CD8-positive, alpha-beta memory T cell (primary cell): ENCODE data around the gene SMIM17. TPM values are rescaled to one million over a fixed set of nuclear protein-coding genes. Genes with fewer than 3 reads are reported as not detected.

Experiments used
- CTCF ChIA-PET: fragments of 350-600 bp; sonication (Branson Sonifier 250); formaldehyde crosslinking; loops from one replicate; lab custom pipeline; 2021; ENCODE audit warnings: antibody characterized with exemption; lab: Charles Lee
- POLR2A ChIA-PET: fragments of 350-600 bp; sonication (Branson Sonifier 250); formaldehyde crosslinking; loops from one replicate; lab custom pipeline; 2021; ENCODE audit warnings: antibody characterized with exemption; lab: Charles Lee
- DNase-seq, 5 donors: peaks; one replicate each; pipeline versions ENCODE4 v3.0.0 to v3.0.0-alpha.2; 2020 to 2022; ENCODE audit warnings: mixed read lengths in 1 of 5
- H3K27ac ChIP-seq: one replicate; pipeline ENCODE4 v1.7.0; 2013; ENCODE audit warnings: low read depth, mild to moderate bottlenecking, low read length, moderate library complexity
- H3K27me3 ChIP-seq: 2 replicates; pipeline ENCODE4 v1.7.0; 2013; ENCODE audit warnings: low read length, mild to moderate bottlenecking; ENCODE audit not compliant: insufficient read depth, poor library complexity, severe bottlenecking
- H3K36me3 ChIP-seq: 2 replicates; pipeline ENCODE4 v1.7.0; 2013; ENCODE audit warnings: mild to moderate bottlenecking, low read length, moderate library complexity; ENCODE audit not compliant: insufficient read depth
- H3K4me1 ChIP-seq: 2 replicates; pipeline ENCODE4 v1.7.0; 2013; ENCODE audit warnings: mild to moderate bottlenecking, low read length, moderate library complexity; ENCODE audit not compliant: insufficient read depth
- H3K4me3 ChIP-seq: 2 replicates; pipeline ENCODE4 v1.7.0; 2013; ENCODE audit warnings: mild to moderate bottlenecking, low read length
- H3K9me3 ChIP-seq: 2 replicates; pipeline ENCODE4 v1.7.0; 2013; ENCODE audit warnings: mild to moderate bottlenecking, low read length
- H3K27ac Mint-ChIP-seq, 8 donors: one replicate each; pipeline ENCODE4 v1.8.0; 2020 to 2021; ENCODE audit warnings: mixed read lengths in 8 of 8, mild to moderate bottlenecking in 6 of 8, inconsistent platforms in 3 of 8, moderate library complexity in 3 of 8
- H3K27me3 Mint-ChIP-seq, 2 donors: one replicate each; pipeline ENCODE4 v1.8.0; 2020 to 2021; ENCODE audit warnings: mixed read lengths in 2 of 2, mild to moderate bottlenecking in 1 of 2, moderate library complexity in 1 of 2
- H3K36me3 Mint-ChIP-seq, 3 donors: one replicate each; pipeline ENCODE4 v1.8.0; 2020 to 2021; ENCODE audit warnings: mixed read lengths in 3 of 3, inconsistent platforms in 1 of 3, mild to moderate bottlenecking in 1 of 3
- H3K4me1 Mint-ChIP-seq, 3 donors: one replicate each; pipeline ENCODE4 v1.8.0; 2020 to 2021; ENCODE audit warnings: mixed read lengths in 3 of 3, inconsistent platforms in 1 of 3, mild to moderate bottlenecking in 1 of 3
- H3K4me3 Mint-ChIP-seq, 7 donors: one replicate each; pipeline ENCODE4 v1.8.0; 2020 to 2021; ENCODE audit warnings: mixed read lengths in 7 of 7, mild to moderate bottlenecking in 6 of 7, moderate library complexity in 4 of 7, inconsistent platforms in 2 of 7
- H3K9me3 Mint-ChIP-seq, 5 donors: one replicate each; pipeline ENCODE4 v1.8.0; 2020 to 2022; ENCODE audit warnings: mixed read lengths in 5 of 5, mild to moderate bottlenecking in 3 of 5, moderate library complexity in 2 of 5, inconsistent platforms in 1 of 5
- polyA plus RNA-seq: library from polyadenylated mRNA; unstranded; fragments of 300-500 nt; fragmentation: Illumina TruSeq; gene quantifications from one replicate; pipeline ENCODE4 v1.2.3, GENCODE V29; 2021
- total RNA-seq, 2 experiments: library from RNA; stranded (reverse); gene quantifications; one replicate each; pipeline ENCODE4 v1.2.3, GENCODE V29; 2021

SMIM17 gene
- total and polyA plus RNA-seq, 3 experiments from 2014 or later: not detected

- Mint-ChIP-seq H3K9me3 (peaks cover 29 to 86% (median 69%) of the 10 kb centered on the region in 5 donors), H3K36me3 (peaks cover 29 to 65% (median 65%) of the 10 kb centered on the region in 3 donors), H3K27ac (no peak overlapping the region), H3K4me1 (peaks cover 0 to 1% (median 0%) of the 10 kb centered on the region in 3 donors), H3K27me3 (no peaks in the 10 kb centered on the region), H3K4me3 (no peak overlapping the region)
- no peaks in the 10 kb centered on the region for H3K4me1 ChIP-seq
- POLR2A ChIA-PET: no interaction called here
- H3K9me3 ChIP-seq: peaks cover 29% of the 10 kb centered on the region
- no peak overlapping the region for H3K27ac ChIP-seq
- no peak overlapping the region for H3K4me3 ChIP-seq
- H3K36me3 ChIP-seq: peaks cover 20% of the 10 kb centered on the region
- no peak for DNase-seq
- no peaks in the 10 kb centered on the region for H3K27me3 ChIP-seq
- CTCF ChIA-PET: no interaction called here
Measured at GRCh38 chr19:56623006-56623405, 20.0 kb upstream of the SMIM17 start.

GRCh38 chr19:56625708-56626107 is 17.3 kb upstream of the SMIM17 start:
- H3K27me3 ChIP-seq: no peaks in the 10 kb centered on the region
- no peak overlapping the region for H3K4me3 ChIP-seq
- Mint-ChIP-seq H3K36me3 (peaks cover 22 to 57% (median 48%) of the 10 kb centered on the region in 3 donors), H3K27me3 (no peaks in the 10 kb centered on the region), H3K9me3 (peaks cover 39 to 90% (median 73%) of the 10 kb centered on the region in 5 donors), H3K27ac (no peak overlapping the region), H3K4me1 (no peaks in the 10 kb centered on the region), H3K4me3 (no peak overlapping the region)
- H3K36me3 ChIP-seq: peaks cover 19% of the 10 kb centered on the region
- ChIA-PET POLR2A (no interaction called here), CTCF (no interaction called here)
- H3K27ac ChIP-seq: no peak overlapping the region
- H3K9me3 ChIP-seq: peaks cover 45% of the 10 kb centered on the region
- H3K4me1 ChIP-seq: no peaks in the 10 kb centered on the region
- no peak for DNase-seq

DNA sequence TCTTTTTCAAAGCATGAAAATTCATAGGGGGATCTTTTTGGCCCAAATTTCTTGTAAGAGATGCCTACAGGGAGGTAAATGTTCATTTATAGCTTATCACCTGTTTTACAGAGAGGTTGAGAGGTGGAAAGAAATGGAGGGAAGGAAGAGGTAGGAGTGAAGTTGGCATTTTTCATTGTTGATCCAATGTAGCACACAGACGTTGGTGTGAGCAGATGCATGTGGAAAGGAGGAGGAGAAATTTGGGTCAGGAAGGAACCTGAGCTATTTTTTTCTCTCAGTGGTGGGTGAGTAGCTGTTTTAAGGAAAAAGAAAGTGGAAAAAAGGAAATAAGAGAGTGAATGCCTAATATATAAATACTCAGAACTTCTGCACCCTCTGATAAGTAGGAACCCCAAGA is 9.9 kb upstream of the SMIM17 start:
- Mint-ChIP-seq H3K9me3 (peaks cover 42 to 90% (median 68%) of the 10 kb centered on the region in 5 donors), H3K27ac (no peak overlapping the region), H3K4me1 (no peaks in the 10 kb centered on the region), H3K4me3 (no peak overlapping the region), H3K36me3 (peaks cover 4 to 28% (median 7%) of the 10 kb centered on the region in 3 donors), H3K27me3 (no peaks in the 10 kb centered on the region)
- H3K4me1 ChIP-seq: no peaks in the 10 kb centered on the region
- ChIA-PET POLR2A (no interaction called here), CTCF (no interaction called here)
- peaks cover 21% of the 10 kb centered on the region for H3K9me3 ChIP-seq
- H3K4me3 ChIP-seq: no peak overlapping the region
- no peaks in the 10 kb centered on the region for H3K27me3 ChIP-seq
- H3K27ac ChIP-seq: no peak overlapping the region
- no peak for DNase-seq
- no peaks in the 10 kb centered on the region for H3K36me3 ChIP-seq

- POLR2A ChIA-PET: no interaction called here
- Histone ChIP-seq H3K36me3 (no peaks in the 10 kb centered on the region), H3K27ac (no peak overlapping the region), H3K4me3 (no peak overlapping the region), H3K9me3 (peaks cover 17% of the 10 kb centered on the region), H3K4me1 (no peaks in the 10 kb centered on the region), H3K27me3 (no peaks in the 10 kb centered on the region)
- CTCF ChIA-PET: no interaction called here
- Mint-ChIP-seq H3K9me3 (peaks cover 46 to 82% (median 60%) of the 10 kb centered on the region in 5 donors), H3K4me3 (no peak overlapping the region), H3K36me3 (peaks cover 3 to 23% (median 5%) of the 10 kb centered on the region in 3 donors), H3K4me1 (no peaks in the 10 kb centered on the region), H3K27me3 (peaks cover 4 to 5% of the 10 kb centered on the region in 2 donors), H3K27ac (no peak overlapping the region)
- DNase-seq: peak in 1 of 5 donors; percentile 51
Measured at GRCh38 chr19:56637976-56638555, 4.9 kb upstream of the SMIM17 start.

GRCh38 chr19:56639217-56639616 is 3.7 kb upstream of the SMIM17 start:
- CTCF ChIA-PET: no interaction called here
- Mint-ChIP-seq H3K27ac (no peak overlapping the region), H3K27me3 (peaks cover 4 to 13% of the 10 kb centered on the region in 2 donors)

GRCh38 chr19:56643460-56643955 is 549 bp downstream of the SMIM17 start:
- Histone ChIP-seq H3K27me3 (no peaks in the 10 kb centered on the region), H3K36me3 (no peaks in the 10 kb centered on the region), H3K27ac (no peak overlapping the region), H3K4me1 (no peaks in the 10 kb centered on the region), H3K4me3 (no peak overlapping the region), H3K9me3 (peaks cover 23% of the 10 kb centered on the region)
- ChIA-PET CTCF (no interaction called here), POLR2A (no interaction called here)
- peaks cover 16 to 17% of the 10 kb centered on the region in 2 donors for H3K27me3 Mint-ChIP-seq
- H3K4me1 Mint-ChIP-seq: no peaks in the 10 kb centered on the region
- peaks cover 28 to 76% (median 71%) of the 10 kb centered on the region in 5 donors for H3K9me3 Mint-ChIP-seq
- H3K36me3 Mint-ChIP-seq: peaks cover 4 to 46% (median 5%) of the 10 kb centered on the region in 3 donors
- no peak overlapping the region for H3K27ac Mint-ChIP-seq
- DNase-seq: no peak
- no peak overlapping the region for H3K4me3 Mint-ChIP-seq

More at GRCh38 chr19:56639217-56639616, 3.7 kb upstream of the SMIM17 start:
- no peaks in the 10 kb centered on the region for H3K27me3 ChIP-seq
- H3K4me1 Mint-ChIP-seq: no peaks in the 10 kb centered on the region
- POLR2A ChIA-PET: no interaction called here
- peaks cover 13% of the 10 kb centered on the region for H3K9me3 ChIP-seq
- no peaks in the 10 kb centered on the region for H3K36me3 ChIP-seq
- H3K9me3 Mint-ChIP-seq: peaks cover 42 to 79% (median 60%) of the 10 kb centered on the region in 5 donors
- H3K4me3 ChIP-seq: no peak overlapping the region
- H3K36me3 Mint-ChIP-seq: peaks cover 4 to 25% (median 7%) of the 10 kb centered on the region in 3 donors
- H3K27ac ChIP-seq: no peak overlapping the region
- no peak overlapping the region for H3K4me3 Mint-ChIP-seq
- DNase-seq: no peak
- H3K4me1 ChIP-seq: no peaks in the 10 kb centered on the region

- no peak overlapping the region for H3K4me3 ChIP-seq
- H3K4me3 Mint-ChIP-seq: peak overlapping the region in 1 of 7 donors; percentile 0
- H3K36me3 ChIP-seq: no peaks in the 10 kb centered on the region
- H3K27me3 ChIP-seq: no peaks in the 10 kb centered on the region
- ChIA-PET CTCF (no interaction called here), POLR2A (no interaction called here)
- no peak overlapping the region for H3K27ac ChIP-seq
- H3K27me3 Mint-ChIP-seq: peaks cover 0 to 2% of the 10 kb centered on the region in 2 donors
- H3K36me3 Mint-ChIP-seq: peaks cover 1 to 11% (median 3%) of the 10 kb centered on the region in 3 donors
- H3K27ac Mint-ChIP-seq: no peak overlapping the region
- H3K9me3 Mint-ChIP-seq: peaks cover 25 to 81% (median 55%) of the 10 kb centered on the region in 5 donors
- H3K9me3 ChIP-seq: no peaks in the 10 kb centered on the region
- H3K4me1 ChIP-seq: no peaks in the 10 kb centered on the region
- no peaks in the 10 kb centered on the region for H3K4me1 Mint-ChIP-seq
- DNase-seq: no peak
Measured at GRCh38 chr19:56654151-56654550, 11.2 kb downstream of the SMIM17 start.

GRCh38 chr19:56660381-56661107 is 17.6 kb downstream of the SMIM17 start:
- no peak for DNase-seq
- POLR2A ChIA-PET: no interaction called here

More at GRCh38 chr19:56660381-56661107, 17.6 kb downstream of the SMIM17 start:
- Mint-ChIP-seq H3K36me3 (peaks cover 6 to 16% (median 7%) of the 10 kb centered on the region in 3 donors), H3K27ac (no peak overlapping the region), H3K4me1 (no peaks in the 10 kb centered on the region), H3K9me3 (peaks cover 16 to 67% (median 41%) of the 10 kb centered on the region in 5 donors), H3K4me3 (no peak overlapping the region), H3K27me3 (no peaks in the 10 kb centered on the region)
- Histone ChIP-seq H3K9me3 (peaks cover 16% of the 10 kb centered on the region), H3K4me3 (no peak overlapping the region), H3K27me3 (no peaks in the 10 kb centered on the region), H3K4me1 (no peaks in the 10 kb centered on the region), H3K36me3 (no peaks in the 10 kb centered on the region), H3K27ac (no peak overlapping the region)
- CTCF ChIA-PET: no interaction called here
